Measurements from ENCODE around the gene SLC22A4.

DNA sequence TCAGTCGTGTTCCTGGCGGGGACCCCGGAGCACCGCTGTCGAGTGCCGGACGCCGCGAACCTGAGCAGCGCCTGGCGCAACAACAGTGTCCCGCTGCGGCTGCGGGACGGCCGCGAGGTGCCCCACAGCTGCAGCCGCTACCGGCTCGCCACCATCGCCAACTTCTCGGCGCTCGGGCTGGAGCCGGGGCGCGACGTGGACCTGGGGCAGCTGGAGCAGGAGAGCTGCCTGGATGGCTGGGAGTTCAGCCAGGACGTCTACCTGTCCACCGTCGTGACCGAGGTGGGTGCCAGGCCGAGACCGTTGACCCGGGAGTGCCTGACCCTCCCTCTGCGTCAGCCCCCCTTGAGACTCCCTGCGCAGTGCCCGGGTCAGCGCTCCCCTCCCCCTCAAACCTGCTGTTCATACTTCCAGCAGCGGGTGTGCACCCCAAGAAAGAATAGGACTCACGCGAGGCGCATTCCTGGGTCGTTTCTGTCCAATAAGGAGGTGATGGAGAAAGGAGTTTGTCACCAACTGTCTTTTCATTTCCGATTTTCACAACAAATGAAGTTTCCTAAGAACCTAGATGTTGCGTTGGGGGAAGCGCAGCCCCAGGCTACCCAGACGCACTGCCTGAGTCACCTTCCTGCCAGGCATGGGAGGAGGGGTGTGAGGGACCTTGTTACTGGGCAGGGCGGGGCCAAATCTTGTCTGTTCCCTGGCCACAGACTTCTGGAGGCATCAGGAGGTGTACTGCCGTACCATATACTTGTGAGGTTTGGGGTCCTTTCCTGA is 722 bp downstream of the SLC22A4 start:
- TF ChIP-seq KDM5A (IDR thresholded peaks at IDR 0.05; ENCODE audit: low read length) (no peak), POLR2AphosphoS5 (IDR thresholded peaks at IDR 0.05; ENCODE audit: low read depth, low read length) (no peak), FOSL1 (IDR thresholded peaks at IDR 0.05; ENCODE audit: insufficient read depth, low read depth, low read length) (no peak), TCF12 (IDR thresholded peaks at IDR 0.05; ENCODE audit: low read depth, low read length) (no peak)
- TF ChIP-seq, protein P1, sequence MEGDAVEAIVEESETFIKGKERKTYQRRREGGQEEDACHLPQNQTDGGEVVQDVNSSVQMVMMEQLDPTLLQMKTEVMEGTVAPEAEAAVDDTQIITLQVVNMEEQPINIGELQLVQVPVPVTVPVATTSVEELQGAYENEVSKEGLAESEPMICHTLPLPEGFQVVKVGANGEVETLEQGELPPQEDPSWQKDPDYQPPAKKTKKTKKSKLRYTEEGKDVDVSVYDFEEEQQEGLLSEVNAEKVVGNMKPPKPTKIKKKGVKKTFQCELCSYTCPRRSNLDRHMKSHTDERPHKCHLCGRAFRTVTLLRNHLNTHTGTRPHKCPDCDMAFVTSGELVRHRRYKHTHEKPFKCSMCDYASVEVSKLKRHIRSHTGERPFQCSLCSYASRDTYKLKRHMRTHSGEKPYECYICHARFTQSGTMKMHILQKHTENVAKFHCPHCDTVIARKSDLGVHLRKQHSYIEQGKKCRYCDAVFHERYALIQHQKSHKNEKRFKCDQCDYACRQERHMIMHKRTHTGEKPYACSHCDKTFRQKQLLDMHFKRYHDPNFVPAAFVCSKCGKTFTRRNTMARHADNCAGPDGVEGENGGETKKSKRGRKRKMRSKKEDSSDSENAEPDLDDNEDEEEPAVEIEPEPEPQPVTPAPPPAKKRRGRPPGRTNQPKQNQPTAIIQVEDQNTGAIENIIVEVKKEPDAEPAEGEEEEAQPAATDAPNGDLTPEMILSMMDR (IDR thresholded peaks at IDR 0.05; ENCODE audit: control extremely low read depth in 1 of 3, insufficient read depth in 1 of 3, low read depth in 1 of 3, low read length in 3 of 3) = no peak
- TF ChIP-seq, protein P2, sequence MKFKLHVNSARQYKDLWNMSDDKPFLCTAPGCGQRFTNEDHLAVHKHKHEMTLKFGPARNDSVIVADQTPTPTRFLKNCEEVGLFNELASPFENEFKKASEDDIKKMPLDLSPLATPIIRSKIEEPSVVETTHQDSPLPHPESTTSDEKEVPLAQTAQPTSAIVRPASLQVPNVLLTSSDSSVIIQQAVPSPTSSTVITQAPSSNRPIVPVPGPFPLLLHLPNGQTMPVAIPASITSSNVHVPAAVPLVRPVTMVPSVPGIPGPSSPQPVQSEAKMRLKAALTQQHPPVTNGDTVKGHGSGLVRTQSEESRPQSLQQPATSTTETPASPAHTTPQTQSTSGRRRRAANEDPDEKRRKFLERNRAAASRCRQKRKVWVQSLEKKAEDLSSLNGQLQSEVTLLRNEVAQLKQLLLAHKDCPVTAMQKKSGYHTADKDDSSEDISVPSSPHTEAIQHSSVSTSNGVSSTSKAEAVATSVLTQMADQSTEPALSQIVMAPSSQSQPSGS (IDR thresholded peaks at IDR 0.05; ENCODE audit: low read length) = no peak

Measured in H1 (cell line).